GM23248 (cell line): ENCODE results near the gene CASTOR2.
"Not testable (repeated sequence)": the region's sequence is repeated elsewhere in the genome, so short reads cannot be mapped to it uniquely, and the experiment has no call there.

ENCODE experiments used
- EZH2 ChIP-seq: fragments of 200-600 bp; sonication (generic); IDR thresholded peaks from 2 replicates; pipeline ENCODE4 v1.6.1; 2018; ENCODE audit warnings: antibody characterized with exemption, mild to moderate bottlenecking; ENCODE audit not compliant: insufficient read depth, poor library complexity, severe bottlenecking
- EZH2phosphoT487 ChIP-seq: fragments of 200-600 bp; sonication (generic); IDR thresholded peaks from 2 replicates; pipeline ENCODE4 v1.6.1; 2018; ENCODE audit warnings: antibody characterized with exemption, moderate library complexity, mild to moderate bottlenecking, low read depth; ENCODE audit not compliant: insufficient read depth

- TF ChIP-seq EZH2, EZH2phosphoT487: not testable (repeated sequence)
These were observed 598 bp upstream of the CASTOR2 start for GRCh38 chr7:74963704-74964510.
